NCI-H345 (cell line): ENCODE measurements around the gene LAMA3.

Source experiments
- DNase-seq: peaks from one replicate; lab custom pipeline; 2025; lab: John Stamatoyannopoulos, UW

LAMA3 gene

GRCh38 chr18:23824669-23825068 lies 135.4 kb downstream of the LAMA3 start:
- DNase-seq: no peak

DNA sequence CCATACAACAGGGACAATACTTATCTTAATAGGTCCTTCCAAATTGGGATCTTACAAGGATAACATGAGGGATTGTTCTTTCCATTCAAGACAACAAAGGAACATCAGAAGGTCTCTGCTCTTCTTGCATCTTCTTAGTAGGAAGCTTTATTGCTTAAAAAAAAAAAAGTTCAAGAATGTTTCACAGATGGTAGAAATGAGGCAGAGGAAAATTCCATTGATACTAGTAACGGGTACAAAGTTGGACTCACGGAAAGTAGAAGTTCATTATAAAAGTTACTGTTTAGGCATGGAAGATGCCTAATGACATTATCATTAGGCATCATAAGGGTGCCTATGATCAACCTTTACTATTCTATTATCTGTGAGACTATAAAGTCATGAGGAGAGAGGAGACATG lies 136.2 kb downstream of the LAMA3 start:
- DNase-seq: no peak

GRCh38 chr18:23825978-23826405 lies 136.7 kb downstream of the LAMA3 start:
- DNase-seq: no peak

DNA sequence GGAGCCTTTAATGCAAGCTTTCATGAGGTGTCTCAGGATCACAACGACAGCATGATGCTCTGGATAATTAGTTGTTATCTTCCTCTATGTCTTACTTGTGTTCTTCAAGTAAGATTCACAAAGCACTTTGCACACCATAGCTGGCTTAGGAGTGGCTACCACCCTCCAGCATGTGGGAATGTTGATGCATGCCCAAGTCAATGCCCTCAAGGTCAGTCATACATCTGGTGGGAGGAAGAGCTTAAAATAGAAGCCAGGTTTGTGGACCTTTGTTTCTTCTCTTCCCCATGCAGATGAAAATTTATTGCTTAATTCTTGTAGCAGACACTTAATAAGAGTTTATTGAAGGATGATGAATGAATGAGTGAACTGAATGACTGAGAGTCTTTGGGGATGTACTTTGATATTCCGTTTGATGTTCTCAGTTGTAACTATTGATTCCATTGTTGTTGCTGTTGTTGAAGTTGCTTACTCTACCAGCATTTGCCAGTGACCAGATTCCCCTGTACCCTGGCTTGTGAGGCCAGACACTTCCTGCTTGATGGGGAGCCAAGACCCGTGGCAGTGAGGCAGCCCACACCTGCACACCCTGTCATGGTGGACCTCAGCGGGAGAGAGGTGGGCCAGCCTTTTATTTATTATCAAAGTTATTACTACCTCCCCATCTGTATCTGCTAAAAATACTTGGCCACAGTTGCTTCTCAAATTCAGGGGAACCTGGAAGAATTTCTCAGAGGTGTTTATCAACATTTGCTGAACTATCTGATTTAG lies 137.8 kb downstream of the LAMA3 start:
- DNase-seq: no peak

- DNase-seq: no peak
Observed at GRCh38 chr18:23827681-23828080, 138.4 kb downstream of the LAMA3 start.

- no peak for DNase-seq
Observed at GRCh38 chr18:23828426-23828825, 139.2 kb downstream of the LAMA3 start.

- DNase-seq: no peak
Observed at GRCh38 chr18:23832911-23833310, 143.7 kb downstream of the LAMA3 start.

- DNase-seq: no peak
Observed at GRCh38 chr18:23833714-23834113, 144.5 kb downstream of the LAMA3 start.

DNA sequence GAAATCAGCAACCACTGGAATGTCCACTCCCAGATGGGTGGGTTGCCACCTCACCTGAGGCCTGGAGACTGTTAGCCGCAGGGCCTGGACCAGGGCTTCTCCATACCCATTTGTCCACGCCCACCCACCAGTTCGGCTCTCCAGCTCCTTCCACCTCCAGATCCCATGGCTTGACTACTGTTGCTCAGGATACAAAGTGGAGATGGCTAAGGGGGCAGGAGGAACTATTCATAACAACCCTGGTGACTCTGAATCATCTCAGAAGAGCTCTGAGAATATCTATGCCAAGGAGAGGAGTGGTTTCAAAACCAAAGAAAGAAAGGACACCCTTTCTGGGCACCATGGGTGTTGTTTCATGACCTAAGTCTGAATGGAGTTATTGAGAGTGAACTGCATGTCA lies 145.8 kb downstream of the LAMA3 start:
- DNase-seq: no peak

- no peak for DNase-seq
Observed at GRCh38 chr18:23835506-23835905, 146.3 kb downstream of the LAMA3 start.

DNA sequence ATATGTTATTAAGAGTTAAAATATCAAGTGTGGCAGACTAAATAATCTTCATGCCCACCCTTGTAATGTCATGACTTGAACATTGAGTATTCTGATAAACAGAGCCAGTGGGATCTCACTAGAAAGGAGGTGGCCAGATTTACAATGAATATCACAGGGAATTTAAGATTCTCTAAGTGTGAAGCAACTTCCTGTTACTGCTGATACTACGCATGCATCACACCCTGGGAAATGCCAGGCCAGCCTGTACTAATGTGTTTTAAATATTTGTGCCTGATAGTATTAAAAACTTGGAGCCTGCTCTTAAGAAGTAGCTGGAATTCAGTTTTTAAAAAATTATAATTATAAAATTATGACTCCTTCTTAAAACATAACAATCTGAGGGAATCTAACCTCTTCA lies 148.3 kb downstream of the LAMA3 start:
- no peak for DNase-seq

- DNase-seq: no peak
Observed at GRCh38 chr18:23838233-23838632, 149.0 kb downstream of the LAMA3 start.

DNA sequence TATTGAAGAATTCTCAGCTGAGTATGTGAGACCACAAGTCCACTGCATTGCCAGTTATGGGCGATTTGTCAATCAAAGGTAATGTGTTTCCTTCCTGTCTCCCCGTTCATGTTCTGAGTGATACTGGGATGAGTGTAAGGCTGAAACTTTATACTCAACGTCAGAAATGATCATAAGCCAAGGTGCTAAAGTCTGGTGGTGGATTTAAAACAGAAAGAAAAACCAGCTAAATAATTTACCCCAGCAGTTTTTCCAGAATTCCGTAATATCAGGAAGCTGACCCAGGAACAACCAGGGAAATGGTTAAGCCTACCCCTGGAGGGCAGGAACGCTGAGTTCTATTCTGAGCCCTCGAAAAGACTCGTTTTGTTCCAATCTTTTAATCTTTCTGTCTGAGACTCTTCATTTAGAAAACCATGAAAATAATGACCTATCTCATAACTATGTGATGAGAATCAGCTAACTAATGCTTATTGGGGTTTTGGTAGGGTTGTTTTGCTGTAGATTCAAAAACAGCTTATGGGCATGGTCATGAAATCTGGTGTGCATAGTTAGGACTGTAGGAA lies 149.6 kb downstream of the LAMA3 start:
- no peak for DNase-seq

GRCh38 chr18:23842305-23842704 lies 153.1 kb downstream of the LAMA3 start:
- DNase-seq: no peak

- no peak for DNase-seq
Observed at GRCh38 chr18:23844991-23845680, 155.9 kb downstream of the LAMA3 start.

DNA sequence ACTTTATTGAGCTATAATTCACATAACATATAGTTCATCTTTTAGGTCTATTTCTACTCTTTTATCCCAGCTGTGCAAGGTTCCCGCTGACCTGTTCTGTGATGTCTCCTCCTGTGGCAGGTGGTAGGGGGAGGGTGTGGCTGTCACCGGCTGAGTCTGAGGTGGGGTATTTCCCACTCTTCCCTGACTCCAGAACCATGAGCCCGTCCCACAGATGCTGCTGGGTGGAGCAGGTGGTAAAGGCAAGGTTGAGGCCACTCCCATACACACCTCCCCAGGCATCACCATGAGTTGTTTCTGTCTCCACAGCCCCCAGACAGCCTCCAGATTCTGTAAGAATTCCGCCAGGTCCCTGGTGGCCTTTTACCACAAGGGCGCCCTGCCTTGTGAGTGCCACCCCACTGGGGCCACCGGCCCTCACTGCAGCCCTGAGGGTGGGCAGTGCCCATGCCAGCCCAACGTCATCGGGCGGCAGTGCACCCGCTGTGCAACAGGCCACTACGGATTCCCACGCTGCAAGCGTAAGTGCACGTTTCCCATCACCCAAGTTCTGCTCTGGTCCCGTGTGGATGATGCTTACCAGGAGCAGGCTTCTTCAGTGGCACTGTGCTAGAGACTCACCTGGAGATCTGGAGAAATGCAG lies 156.9 kb downstream of the LAMA3 start:
- no peak for DNase-seq

- no peak for DNase-seq
Observed at GRCh38 chr18:23847321-23847986, 158.2 kb downstream of the LAMA3 start.

- no peak for DNase-seq
Observed at GRCh38 chr18:23849141-23849540, 159.9 kb downstream of the LAMA3 start.

GRCh38 chr18:23850215-23850614 lies 161.0 kb downstream of the LAMA3 start:
- DNase-seq: no peak

DNA sequence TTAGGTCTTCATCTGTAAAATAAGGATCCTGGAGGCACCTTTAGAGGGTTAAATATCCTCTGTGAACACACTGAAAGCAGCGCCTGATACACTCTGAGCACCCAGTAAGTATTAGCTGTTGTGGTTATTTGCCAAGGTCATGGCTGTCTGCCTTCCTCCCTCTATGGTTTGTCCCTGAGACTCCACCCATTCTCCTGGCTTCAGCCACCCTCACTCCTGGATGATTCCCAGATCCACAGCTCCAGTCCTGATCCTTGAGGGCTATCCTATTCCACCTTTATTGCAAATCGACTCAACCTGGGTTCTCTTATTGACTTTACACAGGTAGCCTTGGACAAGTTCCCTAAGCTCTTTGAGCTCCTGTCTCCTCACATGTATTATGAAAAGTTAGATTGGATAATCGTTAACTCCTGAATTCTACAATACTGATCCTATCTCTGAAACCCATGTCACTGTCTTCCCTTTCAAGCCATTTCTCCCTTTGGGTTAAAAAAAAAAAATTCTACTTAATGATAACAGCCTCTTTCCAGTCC lies 162.3 kb downstream of the LAMA3 start:
- no peak for DNase-seq

DNA sequence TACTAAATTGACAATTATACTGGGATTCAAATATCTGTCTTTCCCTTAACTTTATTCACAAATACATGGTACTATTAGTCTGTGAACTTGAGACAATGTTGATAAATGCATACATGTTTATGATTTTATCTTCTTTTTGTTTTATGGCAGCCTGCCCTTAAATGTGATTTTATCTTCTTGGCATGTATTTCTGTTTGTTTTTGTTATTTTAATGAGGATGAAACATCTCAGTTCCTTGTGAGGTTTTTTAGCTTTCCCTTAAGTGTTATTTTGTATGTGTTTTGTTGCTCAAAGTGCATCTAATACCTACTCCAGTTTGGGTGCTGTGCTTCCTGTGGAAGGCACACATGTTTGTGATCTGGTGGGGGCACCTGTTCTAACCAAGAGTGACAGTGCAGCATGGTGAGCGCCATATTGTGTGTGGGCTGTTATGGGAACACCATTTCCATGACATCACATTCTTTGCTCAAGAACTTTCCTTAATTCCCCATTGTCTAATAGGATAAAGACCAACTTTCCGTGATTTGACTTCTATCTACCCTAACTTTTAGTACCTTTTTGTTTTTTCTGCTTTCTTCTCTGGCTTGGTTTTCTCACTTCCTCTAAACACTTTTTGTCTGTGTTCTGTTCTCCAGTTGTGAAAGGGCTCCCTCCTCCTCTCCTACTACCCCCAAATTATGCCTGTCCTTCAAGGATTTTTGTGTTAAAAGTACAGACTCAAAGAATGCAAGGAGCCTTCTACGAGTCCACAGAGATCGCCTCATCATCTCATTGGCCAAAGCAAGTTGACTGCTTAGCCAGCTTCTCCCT lies 163.2 kb downstream of the LAMA3 start:
- DNase-seq: no peak
